HL-60 (cell line): ENCODE results near the gene KYAT1.

Source experiments
- GABPA ChIP-seq: IDR thresholded peaks from 2 replicates; pipeline ENCODE4 v1.6.1; 2012; ENCODE audit warnings: low read depth
- POLR2AphosphoS5 ChIP-seq: IDR thresholded peaks from 2 replicates; pipeline ENCODE4 v1.6.1; 2012; ENCODE audit warnings: low read depth
- SPI1 ChIP-seq: IDR thresholded peaks from 2 replicates; pipeline ENCODE4 v1.6.1; 2012; ENCODE audit warnings: low read depth, mild to moderate bottlenecking, borderline replicate concordance
- TF ChIP-seq, protein P1 (sequence below): IDR thresholded peaks from one replicate; pipeline ENCODE4 v1.5.1; 2011; ENCODE audit warnings: low read length, control low read depth, inconsistent platforms; ENCODE audit not compliant: insufficient read depth
- TF ChIP-seq, protein P2 (sequence below): IDR thresholded peaks from 2 replicates; pipeline ENCODE4 v1.6.1; 2012; ENCODE audit warnings: low read depth; ENCODE audit not compliant: insufficient replicate concordance

DNA sequence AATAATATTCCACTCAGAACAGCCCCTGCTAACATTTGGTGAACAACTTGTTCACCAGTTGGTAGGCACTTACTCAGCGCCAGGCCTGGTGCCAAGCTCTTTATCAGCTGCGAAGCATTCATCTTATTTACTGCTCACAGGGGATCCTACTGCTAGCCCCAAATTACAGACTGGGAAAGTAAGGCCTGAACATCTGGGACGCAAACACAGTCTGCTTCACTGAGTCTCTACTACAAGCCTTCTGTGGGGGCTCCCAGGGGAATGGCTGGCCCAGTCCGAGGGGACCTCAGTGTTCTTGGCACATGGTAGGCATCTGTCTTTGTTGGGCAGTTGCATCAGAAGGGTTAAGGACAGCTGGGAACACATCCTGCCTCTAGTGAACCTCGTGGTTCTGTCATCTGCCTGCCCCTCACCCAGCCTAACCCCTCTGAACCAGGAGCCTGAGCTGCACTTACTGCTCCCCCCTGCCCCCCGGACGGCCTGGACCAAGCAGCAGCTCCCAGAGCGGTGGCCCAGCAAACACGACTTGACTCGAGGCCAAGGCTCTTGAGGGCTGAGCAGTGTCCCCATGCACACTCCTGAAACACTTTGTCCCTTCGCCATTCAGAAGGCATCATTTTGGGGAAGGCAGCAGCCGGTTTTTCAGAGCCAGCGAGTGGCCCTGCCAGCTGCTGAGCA, 38.8 kb upstream of the KYAT1 start, which contains the start of gene PHYHD1:
- TF ChIP-seq, protein P1, sequence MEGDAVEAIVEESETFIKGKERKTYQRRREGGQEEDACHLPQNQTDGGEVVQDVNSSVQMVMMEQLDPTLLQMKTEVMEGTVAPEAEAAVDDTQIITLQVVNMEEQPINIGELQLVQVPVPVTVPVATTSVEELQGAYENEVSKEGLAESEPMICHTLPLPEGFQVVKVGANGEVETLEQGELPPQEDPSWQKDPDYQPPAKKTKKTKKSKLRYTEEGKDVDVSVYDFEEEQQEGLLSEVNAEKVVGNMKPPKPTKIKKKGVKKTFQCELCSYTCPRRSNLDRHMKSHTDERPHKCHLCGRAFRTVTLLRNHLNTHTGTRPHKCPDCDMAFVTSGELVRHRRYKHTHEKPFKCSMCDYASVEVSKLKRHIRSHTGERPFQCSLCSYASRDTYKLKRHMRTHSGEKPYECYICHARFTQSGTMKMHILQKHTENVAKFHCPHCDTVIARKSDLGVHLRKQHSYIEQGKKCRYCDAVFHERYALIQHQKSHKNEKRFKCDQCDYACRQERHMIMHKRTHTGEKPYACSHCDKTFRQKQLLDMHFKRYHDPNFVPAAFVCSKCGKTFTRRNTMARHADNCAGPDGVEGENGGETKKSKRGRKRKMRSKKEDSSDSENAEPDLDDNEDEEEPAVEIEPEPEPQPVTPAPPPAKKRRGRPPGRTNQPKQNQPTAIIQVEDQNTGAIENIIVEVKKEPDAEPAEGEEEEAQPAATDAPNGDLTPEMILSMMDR: no peak
- TF ChIP-seq POLR2AphosphoS5 (no peak), GABPA (no peak), SPI1 (no peak)
- TF ChIP-seq, protein P2, sequence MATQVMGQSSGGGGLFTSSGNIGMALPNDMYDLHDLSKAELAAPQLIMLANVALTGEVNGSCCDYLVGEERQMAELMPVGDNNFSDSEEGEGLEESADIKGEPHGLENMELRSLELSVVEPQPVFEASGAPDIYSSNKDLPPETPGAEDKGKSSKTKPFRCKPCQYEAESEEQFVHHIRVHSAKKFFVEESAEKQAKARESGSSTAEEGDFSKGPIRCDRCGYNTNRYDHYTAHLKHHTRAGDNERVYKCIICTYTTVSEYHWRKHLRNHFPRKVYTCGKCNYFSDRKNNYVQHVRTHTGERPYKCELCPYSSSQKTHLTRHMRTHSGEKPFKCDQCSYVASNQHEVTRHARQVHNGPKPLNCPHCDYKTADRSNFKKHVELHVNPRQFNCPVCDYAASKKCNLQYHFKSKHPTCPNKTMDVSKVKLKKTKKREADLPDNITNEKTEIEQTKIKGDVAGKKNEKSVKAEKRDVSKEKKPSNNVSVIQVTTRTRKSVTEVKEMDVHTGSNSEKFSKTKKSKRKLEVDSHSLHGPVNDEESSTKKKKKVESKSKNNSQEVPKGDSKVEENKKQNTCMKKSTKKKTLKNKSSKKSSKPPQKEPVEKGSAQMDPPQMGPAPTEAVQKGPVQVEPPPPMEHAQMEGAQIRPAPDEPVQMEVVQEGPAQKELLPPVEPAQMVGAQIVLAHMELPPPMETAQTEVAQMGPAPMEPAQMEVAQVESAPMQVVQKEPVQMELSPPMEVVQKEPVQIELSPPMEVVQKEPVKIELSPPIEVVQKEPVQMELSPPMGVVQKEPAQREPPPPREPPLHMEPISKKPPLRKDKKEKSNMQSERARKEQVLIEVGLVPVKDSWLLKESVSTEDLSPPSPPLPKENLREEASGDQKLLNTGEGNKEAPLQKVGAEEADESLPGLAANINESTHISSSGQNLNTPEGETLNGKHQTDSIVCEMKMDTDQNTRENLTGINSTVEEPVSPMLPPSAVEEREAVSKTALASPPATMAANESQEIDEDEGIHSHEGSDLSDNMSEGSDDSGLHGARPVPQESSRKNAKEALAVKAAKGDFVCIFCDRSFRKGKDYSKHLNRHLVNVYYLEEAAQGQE: no peak
